NCI-H2107 (cell line): ENCODE measurements around the gene ANKRD33B.

ENCODE experiments used
- DNase-seq: peaks from one replicate; lab custom pipeline; 2025; lab: John Stamatoyannopoulos, UW

The ANKRD33B gene

DNA sequence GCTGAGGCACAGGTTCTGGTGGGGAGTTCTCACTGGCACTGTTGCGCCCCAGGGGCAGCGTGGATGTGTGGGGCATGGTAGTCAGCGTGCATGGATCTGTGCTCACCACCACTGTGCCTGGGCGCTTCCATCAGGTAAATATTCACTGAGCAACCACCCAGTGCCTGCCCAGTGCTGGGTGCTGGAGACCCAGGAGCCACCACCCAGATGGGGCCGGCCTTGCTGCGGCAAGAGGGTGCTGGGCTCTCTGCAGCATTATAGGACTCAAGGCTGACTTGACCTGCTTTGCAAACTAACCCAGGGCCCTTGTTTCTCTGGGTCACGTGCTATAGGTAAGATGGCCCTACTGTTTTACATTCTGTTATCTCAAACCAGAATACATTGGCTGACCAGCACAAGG lies 136.6 kb downstream of the ANKRD33B start:
- no peak for DNase-seq

DNA sequence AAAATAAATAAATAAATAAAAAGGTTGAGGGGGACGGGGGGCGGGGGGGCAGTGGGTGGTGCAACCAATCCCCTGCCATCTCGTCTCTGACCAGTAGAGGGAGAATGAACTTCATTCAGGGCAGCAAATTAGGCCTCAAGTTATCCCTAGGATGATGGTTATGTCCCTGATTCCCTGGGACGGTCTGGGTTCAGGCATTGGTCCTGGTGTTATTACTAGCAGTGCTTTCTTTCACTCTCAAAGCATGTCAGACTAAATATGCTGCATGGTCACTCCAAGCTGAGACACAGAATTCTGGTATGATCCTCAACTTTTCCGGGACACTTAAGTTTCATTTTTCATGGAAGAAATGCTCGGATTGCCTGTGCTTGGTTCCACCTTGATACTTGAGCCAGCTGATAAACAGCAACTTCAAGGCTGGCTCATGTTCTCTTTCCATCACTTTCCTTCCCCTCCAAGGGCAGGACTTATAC lies 137.7 kb downstream of the ANKRD33B start:
- no peak for DNase-seq

DNA sequence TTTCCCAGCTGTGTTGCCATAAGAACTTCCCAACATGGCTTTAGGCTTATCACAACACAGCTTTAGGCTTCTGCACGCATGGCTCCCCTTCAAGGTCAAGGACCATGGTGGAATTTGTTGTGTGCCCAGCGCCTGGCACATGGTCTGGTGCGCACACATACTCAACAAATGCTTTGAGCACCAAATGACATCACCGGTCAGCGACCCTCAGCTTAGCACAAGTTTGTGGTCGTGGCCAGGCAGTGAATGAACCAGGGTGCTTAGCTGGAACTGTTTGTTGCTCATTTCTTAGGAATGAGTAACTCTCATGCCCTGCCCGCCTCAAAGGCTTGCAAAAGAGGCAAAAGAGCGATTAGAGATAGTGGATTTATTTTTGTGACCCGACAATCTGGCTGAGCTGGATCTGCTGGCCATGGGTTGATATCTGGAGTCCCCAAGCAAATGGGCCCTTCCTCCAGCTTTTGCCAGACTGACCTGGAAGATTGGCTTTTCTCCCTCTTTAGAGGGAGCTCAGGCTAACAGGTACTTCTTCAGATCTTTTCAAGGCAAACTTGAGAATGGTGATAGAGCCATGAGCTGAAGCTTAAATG lies 138.3 kb downstream of the ANKRD33B start:
- no peak for DNase-seq

DNA sequence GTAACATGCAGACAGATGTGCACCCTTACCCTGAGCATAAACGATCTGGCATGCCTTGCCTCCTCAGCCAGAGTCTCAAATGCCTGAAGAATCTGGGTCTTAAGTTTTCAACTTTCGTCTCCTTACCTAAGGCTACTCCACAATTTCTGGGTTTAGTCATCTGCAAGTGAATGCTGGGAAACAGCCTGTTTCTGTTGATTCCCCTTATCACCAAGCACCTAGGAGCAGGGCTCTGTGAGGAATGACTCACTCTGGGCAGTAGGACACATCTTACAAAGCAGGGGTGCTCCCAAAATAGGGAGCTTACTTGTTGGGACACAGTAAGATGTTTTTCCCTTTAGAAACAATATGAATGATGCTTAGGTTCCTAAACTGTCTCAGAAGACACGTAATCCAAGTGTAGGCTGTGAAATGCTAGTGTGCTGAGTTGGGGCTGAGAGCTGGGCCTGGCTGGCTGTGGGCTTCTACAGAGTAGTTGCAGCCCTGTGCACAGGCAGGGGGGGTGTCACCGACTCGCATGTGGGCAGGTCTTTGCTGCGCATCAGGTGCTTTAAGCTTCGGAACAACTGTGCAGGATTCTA lies 139.1 kb downstream of the ANKRD33B start:
- DNase-seq: no peak

DNA sequence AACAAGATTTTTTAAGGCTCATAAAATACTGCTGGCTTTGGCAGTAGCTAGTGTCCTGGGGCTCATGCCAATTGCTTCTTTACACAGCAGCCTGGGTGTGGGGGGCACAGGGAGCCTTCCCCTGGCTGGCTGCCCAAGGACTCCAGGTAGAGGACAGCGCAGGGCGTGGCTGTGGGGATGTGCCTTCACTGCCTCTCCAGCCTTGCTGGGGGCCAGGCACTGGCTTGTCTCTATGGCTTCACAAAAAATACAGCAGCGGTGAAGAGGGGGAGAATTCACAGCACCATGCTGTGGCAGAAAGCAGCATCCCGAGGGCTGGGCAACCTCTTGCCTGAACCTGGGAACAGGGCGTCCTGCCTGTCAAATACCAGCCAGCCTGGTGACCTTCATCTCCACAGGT lies 139.8 kb downstream of the ANKRD33B start:
- DNase-seq: no peak

DNA sequence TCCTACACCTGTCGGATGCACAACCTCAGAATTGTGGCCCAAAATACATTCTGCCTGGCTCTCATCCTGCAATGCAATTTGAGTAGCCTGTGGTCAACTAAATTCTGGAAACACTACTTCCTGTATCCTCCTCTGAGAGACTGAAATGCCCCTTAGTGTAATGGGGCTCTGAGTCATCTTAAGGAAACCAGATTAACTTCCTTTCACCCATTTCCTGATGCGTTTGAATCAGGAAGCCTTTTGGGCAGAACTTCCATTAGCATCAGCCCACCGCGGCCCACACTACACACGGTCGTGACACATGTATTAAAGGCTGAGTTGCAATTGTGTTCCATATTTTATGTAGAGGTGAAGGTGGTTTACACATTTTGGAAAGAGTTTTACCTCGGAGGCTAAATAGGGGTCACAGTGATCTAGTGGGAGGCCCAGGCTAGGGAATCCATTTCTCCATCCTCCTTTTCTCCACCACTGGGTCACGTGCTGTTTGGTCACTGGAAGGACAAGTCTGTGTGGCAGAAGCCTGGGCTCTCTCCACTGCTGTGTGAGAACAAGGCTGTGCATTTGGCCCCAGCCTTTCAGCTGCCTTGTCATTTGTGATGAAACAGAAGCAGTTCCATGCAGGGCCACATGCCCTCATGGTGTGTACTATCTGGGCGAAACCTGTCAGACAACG lies 141.2 kb downstream of the ANKRD33B start:
- DNase-seq: no peak

DNA sequence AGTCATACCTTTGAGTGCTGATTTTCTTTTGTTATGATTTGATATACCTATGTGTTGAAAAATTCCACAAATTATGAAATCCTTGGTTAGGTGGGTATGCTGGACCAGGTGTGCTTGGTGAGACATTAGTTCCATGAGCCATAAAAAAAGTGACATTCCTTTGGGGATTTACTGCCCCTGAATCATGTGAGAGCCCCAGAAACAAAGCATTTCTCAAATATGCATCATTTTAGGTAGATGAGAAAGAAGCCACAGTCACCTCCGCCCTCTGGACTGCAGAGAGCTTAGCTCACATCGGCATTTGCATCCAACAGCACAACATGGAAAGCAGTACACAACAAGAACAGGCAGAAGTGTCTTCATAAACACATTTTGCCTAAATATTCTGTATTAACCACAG lies 141.9 kb downstream of the ANKRD33B start:
- DNase-seq: no peak

DNA sequence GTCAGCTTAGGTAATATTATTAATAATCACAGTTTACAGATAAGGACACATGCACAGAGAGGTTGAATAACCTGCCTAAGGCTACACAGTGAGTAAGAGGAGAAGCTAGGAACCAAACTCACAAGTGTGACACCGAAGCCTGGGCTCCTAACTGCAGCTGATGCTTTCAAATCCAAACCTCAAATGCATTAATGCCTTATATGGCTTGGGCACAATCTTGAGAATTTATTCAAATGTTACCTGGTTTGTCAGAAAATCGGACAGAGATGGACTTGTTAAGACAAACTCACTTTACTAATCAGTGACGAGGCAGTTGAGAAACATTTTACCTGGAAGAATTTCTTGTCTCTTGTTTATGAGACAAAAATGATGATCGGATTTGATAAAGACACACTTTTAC lies 142.5 kb downstream of the ANKRD33B start:
- no peak for DNase-seq
